ENCODE measurements around the gene FCAMR.

FCAMR gene

DNA sequence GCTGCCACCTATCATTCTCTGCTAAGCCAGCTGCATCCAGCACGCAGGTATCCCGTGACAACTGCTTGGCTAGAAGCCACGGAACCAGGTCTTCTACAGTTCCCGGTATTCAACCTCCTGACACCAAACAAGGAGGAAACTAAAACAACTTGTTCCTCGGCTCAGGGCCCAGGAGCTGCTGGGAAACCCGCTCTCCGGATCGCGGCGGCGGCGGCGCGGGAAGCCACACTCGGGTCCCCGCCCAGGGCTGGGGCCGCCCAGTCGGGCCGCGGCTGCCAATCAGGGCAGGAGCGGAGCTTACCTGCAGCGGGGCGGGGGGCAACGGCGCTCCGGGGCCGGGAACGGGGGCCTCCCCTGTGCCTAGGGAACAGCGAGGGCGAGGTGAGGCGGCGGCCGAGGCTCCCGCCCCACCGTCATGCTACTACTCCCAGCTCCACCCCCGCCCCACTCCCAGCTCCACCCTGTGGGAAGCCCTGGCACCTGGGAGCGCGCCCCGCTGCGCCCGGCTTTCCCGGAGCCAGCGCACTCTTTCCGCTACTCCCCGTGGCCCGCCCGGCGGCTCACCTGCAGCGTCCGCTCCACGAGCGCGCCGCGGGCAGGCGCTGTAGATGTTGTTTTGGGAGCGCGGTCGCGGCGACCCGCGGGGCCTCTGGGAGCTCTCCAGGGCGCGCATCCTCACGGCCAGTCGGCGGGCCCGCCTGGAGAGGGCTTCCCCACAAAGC is 60.9 kb downstream of the FCAMR start:
- Histone ChIP-seq H3K36me3 (ENCODE audit: control insufficient read depth, insufficient read depth, low read length) (no peaks in the 10 kb centered on the region), H3K56ac (ENCODE audit: low read length) (peak overlapping the region; percentile 64), H4K8ac (ENCODE audit: low read depth, low read length) (no peak overlapping the region), H2AK5ac (ENCODE audit: low read length) (no peak overlapping the region), H2BK120ac (ENCODE audit: low read depth, low read length) (no peak overlapping the region), H2BK5ac (ENCODE audit: low read length) (no peak overlapping the region), H3K23ac (ENCODE audit: low read length) (peak overlapping the region; percentile 80), H3K79me2 (ENCODE audit: control insufficient read depth, insufficient read depth, low read length) (no peaks in the 10 kb centered on the region), H3K18ac (ENCODE audit: low read length) (no peak overlapping the region), H4K5ac (ENCODE audit: low read length) (no peak overlapping the region), H3K4ac (ENCODE audit: low read depth, low read length) (no peak overlapping the region), H3K4me3 (ENCODE audit: low read length) (peak overlapping the region; percentile 25), H3K79me1 (ENCODE audit: low read length) (no peaks in the 10 kb centered on the region), H3K4me2 (ENCODE audit: low read length) (peak overlapping the region; percentile 72), H3K27ac (ENCODE audit: low read depth, low read length) (no peak overlapping the region), H3K27me3 (ENCODE audit: insufficient read depth, low read length, poor library complexity) (peaks cover 5% of the 10 kb centered on the region), H3K4me1 (ENCODE audit: control insufficient read depth, low read depth, low read length) (peaks cover 3% of the 10 kb centered on the region), H2BK15ac (replicated peaks; ENCODE audit: low read depth) (no peak overlapping the region), H3K9ac (ENCODE audit: low read length) (peak overlapping the region; percentile 60)
- DNase-seq, result peak; percentile 59
- no CpG with 5 or more reads among the region's 69 CpGs for WGBS (ENCODE audit: extremely low coverage, insufficient coverage, low lambda C conversion rate)

GRCh38 chr1:206908038-206908437 is 62.2 kb downstream of the FCAMR start:
- peaks cover 5% of the 10 kb centered on the region for H3K27me3 ChIP-seq (ENCODE audit: insufficient read depth, low read length, poor library complexity)
- WGBS (ENCODE audit: extremely low coverage, insufficient coverage, low lambda C conversion rate), result no CpG with 5 or more reads among the region's 10 CpGs
- DNase-seq, result no peak

More at GRCh38 chr1:206908038-206908437, 62.2 kb downstream of the FCAMR start:
- Histone ChIP-seq H3K23ac (ENCODE audit: low read length) (no peak overlapping the region), H3K9ac (ENCODE audit: low read length) (no peak overlapping the region), H4K5ac (ENCODE audit: low read length) (no peak overlapping the region), H2AK5ac (ENCODE audit: low read length) (no peak overlapping the region), H2BK15ac (replicated peaks; ENCODE audit: low read depth) (no peak overlapping the region), H2BK120ac (ENCODE audit: low read depth, low read length) (no peak overlapping the region), H3K18ac (ENCODE audit: low read length) (no peak overlapping the region), H3K4me3 (ENCODE audit: low read length) (no peak overlapping the region), H3K4me2 (ENCODE audit: low read length) (no peak overlapping the region), H2BK5ac (ENCODE audit: low read length) (no peak overlapping the region), H3K79me2 (ENCODE audit: control insufficient read depth, insufficient read depth, low read length) (no peaks in the 10 kb centered on the region), H4K8ac (ENCODE audit: low read depth, low read length) (no peak overlapping the region), H3K56ac (ENCODE audit: low read length) (no peak overlapping the region), H3K79me1 (ENCODE audit: low read length) (no peaks in the 10 kb centered on the region), H3K4ac (ENCODE audit: low read depth, low read length) (no peak overlapping the region), H3K4me1 (ENCODE audit: control insufficient read depth, low read depth, low read length) (peaks cover 3% of the 10 kb centered on the region), H3K36me3 (ENCODE audit: control insufficient read depth, insufficient read depth, low read length) (no peaks in the 10 kb centered on the region), H3K27ac (ENCODE audit: low read depth, low read length) (no peak overlapping the region)

Measured in mesendoderm (in vitro differentiated cells).